A673 (cell line): ENCODE results near the gene SPEG. TPM values are rescaled to one million over a fixed set of nuclear protein-coding genes. Genes with fewer than 3 reads are reported as not detected.
A peak's percentile ranks its signal among the peaks of the same experiment; 100 is the strongest.

Source experiments
- BruUV-seq: library from RNA; stranded (reverse); fragments of 400-500 nt; replicated peaks from 2 replicates; lab custom pipeline; 2021; lab: Mats Ljungman, UMichigan
- CTCF ChIA-PET: fragments of 300-600 bp; sonication (Branson Sonifier 250); formaldehyde crosslinking; loops from one replicate; lab custom pipeline; 2022; ENCODE audit warnings: antibody characterized with exemption; lab: Charles Lee
- POLR2A ChIA-PET: fragments of 300-600 bp; sonication (Branson Sonifier 250); formaldehyde crosslinking; loops from one replicate; lab custom pipeline; 2022; ENCODE audit warnings: antibody characterized with exemption; ENCODE audit not compliant: low non-redundant PET; lab: Charles Lee
- DNase-seq: peaks from one replicate; pipeline ENCODE4 v3.0.0-alpha.2; 2015; ENCODE audit warnings: low spot score
- H3K27ac ChIP-seq: fragments of 200-600 bp; sonication (generic); 2 replicates; pipeline ENCODE4 v1.5.1; 2016; ENCODE audit warnings: mixed run types, low read depth, mild to moderate bottlenecking, mixed read lengths, antibody characterized with exemption, low read length; ENCODE audit not compliant: poor library complexity, severe bottlenecking
- H3K27me3 ChIP-seq: fragments of 200-600 bp; sonication (generic); replicated peaks from 2 replicates; pipeline ENCODE4 v1.6.1; 2017; ENCODE audit warnings: mixed run types, low read depth, mild to moderate bottlenecking, mixed read lengths, antibody characterized with exemption, low read length; ENCODE audit not compliant: insufficient read depth, poor library complexity
- H3K36me3 ChIP-seq: fragments of 200-600 bp; sonication (generic); 2 replicates; pipeline ENCODE4 v1.6.1; 2016; ENCODE audit warnings: mixed run types, mild to moderate bottlenecking, mixed read lengths, antibody characterized with exemption, low read length; ENCODE audit not compliant: insufficient read depth, poor library complexity, severe bottlenecking
- H3K4me1 ChIP-seq: fragments of 200-600 bp; sonication (generic); 2 replicates; pipeline ENCODE4 v1.6.1; 2017; ENCODE audit warnings: mixed run types, mild to moderate bottlenecking, mixed read lengths, antibody characterized with exemption, low read length; ENCODE audit not compliant: insufficient read depth, poor library complexity, severe bottlenecking
- H3K4me3 ChIP-seq: fragments of 200-600 bp; sonication (generic); 2 replicates; pipeline ENCODE4 v1.5.1; 2016; ENCODE audit warnings: low read depth, mixed run types, mild to moderate bottlenecking, mixed read lengths, low read length; ENCODE audit not compliant: poor library complexity, severe bottlenecking
- H3K9me3 ChIP-seq: fragments of 200-600 bp; sonication (generic); 2 replicates; pipeline ENCODE4 v1.6.1; 2016; ENCODE audit warnings: mixed run types, low read depth, mild to moderate bottlenecking, mixed read lengths, antibody characterized with exemption, low read length; ENCODE audit not compliant: poor library complexity, severe bottlenecking
- CTCF ChIP-seq: fragments of 300-800, 200-600 bp; sonication (generic); conservative IDR thresholded peaks from 2 replicates; pipeline ENCODE4 v1.5.1; 2017; ENCODE audit warnings: low read depth, mild to moderate bottlenecking, antibody characterized with exemption, low read length, moderate library complexity, mixed read lengths
- EZH2 ChIP-seq: fragments of 200-600 bp; sonication (generic); IDR thresholded peaks from 2 replicates; pipeline ENCODE4 v1.6.1; 2017; ENCODE audit warnings: borderline replicate concordance, low read depth, mild to moderate bottlenecking, mixed read lengths, antibody characterized with exemption, low read length; ENCODE audit not compliant: poor library complexity, severe bottlenecking
- intact Hi-C: fragments of 100-400 bp; cut with micrococcal nuclease; formaldehyde crosslinking; loops from one replicate; pipeline ENCODE4 v1.10.0; 2022; ENCODE audit not compliant: unreplicated experiment
- total RNA-seq: library from RNA; stranded (reverse); gene quantifications from 2 replicates; pipeline ENCODE4 v1.2.3, GENCODE V29; 2021

Gene SPEG
- total RNA-seq, 1 experiment from 2014 or later, result 8.4 TPM

DNA sequence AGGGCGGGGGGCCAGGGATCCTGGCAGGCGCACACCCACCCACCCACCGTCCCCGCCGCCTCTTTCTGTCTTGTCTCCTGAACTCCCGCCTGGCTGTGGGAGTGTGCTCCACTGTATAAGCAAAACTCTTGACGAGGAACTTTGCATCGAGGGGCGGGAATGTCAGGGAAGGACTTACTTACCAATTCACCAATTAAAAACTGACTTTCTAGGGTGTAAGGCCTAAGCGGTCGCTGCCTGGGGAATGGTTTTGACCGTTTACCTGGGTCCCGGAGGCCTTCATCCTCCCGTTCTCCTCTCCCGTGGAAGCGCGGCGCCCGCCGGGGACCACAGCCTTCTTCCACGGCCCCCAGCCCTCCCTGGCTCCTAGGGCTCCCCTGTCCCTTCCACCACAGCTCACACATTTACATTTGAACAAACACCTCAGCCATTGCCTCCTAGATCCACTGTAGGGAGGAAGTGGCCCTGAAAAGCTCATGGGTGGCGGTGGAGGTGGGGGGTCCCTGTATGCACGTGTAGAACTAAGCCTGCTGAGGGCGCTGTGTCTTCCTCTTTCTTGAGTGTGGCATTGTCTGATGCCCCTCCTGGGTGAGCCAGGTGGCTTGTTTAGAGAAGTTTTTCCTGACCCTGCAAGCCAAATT is 88.5 kb downstream of the SPEG start:
- POLR2A ChIA-PET, result interaction anchor here (0.7 kb wide), 1 partner anchor 19 kb away, joined by 4 read pairs; no protein-coding TSS in a partner anchor
- intact Hi-C loops, result loop anchor here (5.0 kb wide), 1 partner anchor 46 kb away; no protein-coding TSS in a partner anchor
- no peaks in the 10 kb centered on the region for H3K36me3 ChIP-seq
- H3K27me3 ChIP-seq, result no peaks in the 10 kb centered on the region
- H3K9me3 ChIP-seq, result no peaks in the 10 kb centered on the region
- peak overlapping the region; percentile 40 for H3K4me3 ChIP-seq
- CTCF ChIA-PET, result interaction anchor here (5.1 kb wide), 1 partner anchor 28 kb away, joined by 31 read pairs; a partner anchor contains a TSS
- BruUV-seq, result no TSS peak
- TF ChIP-seq CTCF (peak; percentile 24; the same call in 1 of the 2 replicates), EZH2 (no peak)
- peaks cover 29% of the 10 kb centered on the region for H3K4me1 ChIP-seq
- no peak overlapping the region for H3K27ac ChIP-seq
- peak; percentile 34 for DNase-seq

GRCh38 chr2:219524817-219525216 is 90.2 kb downstream of the SPEG start:
- Histone ChIP-seq H3K4me3 (no peak overlapping the region), H3K9me3 (no peaks in the 10 kb centered on the region), H3K27me3 (no peaks in the 10 kb centered on the region), H3K27ac (no peak overlapping the region), H3K4me1 (peaks cover 30% of the 10 kb centered on the region), H3K36me3 (no peaks in the 10 kb centered on the region)
- no peak for DNase-seq
- CTCF ChIA-PET, result interaction anchor here (5.1 kb wide), 1 partner anchor 30 kb away, joined by 31 read pairs; a partner anchor contains a TSS
- TF ChIP-seq CTCF (no peak), EZH2 (no peak)
- no TSS peak for BruUV-seq
- intact Hi-C loops, result loop anchor here (5.0 kb wide), 1 partner anchor 48 kb away; no protein-coding TSS in a partner anchor
- POLR2A ChIA-PET, result no interaction called here

DNA sequence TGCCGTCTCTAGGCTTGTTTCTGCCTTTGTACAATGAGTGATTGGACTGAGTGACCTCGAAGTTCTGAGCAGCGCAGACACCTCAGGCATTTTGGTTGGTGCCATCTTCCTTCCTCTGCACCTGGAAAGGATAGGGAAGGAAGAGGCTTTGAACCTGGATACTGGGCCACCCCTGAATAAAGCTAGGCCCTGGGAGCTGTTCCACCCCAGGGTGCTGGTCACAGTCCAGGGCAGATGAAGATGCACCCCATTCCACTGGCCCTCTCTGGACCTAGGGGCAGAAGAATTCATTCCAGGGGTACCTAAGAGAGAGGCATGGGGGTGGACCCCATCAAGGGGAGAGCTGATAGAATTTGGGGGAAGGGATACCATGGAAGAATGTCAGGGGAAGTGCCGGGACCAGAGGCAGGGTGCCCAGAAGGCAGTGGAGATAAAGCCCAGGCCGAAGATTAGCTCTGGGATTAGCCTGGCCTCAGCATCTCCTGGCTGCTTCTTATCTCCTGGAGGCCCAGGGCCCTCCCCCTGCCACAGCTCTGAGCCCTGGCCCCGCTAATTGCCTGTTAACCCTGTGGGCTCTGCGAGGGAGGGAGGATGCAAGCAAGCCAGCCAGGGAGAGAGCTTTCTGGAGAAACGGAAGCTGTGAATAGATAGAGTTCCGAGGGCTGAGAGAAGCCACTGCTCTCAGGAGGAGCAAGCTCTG is 91.0 kb downstream of the SPEG start:
- no peak overlapping the region for H3K27ac ChIP-seq
- TF ChIP-seq EZH2 (no peak), CTCF (no peak)
- DNase-seq, result no peak
- POLR2A ChIA-PET, result interaction anchor here (0.7 kb wide), 1 partner anchor 27 kb away, joined by 3 read pairs; no protein-coding TSS in a partner anchor
- no TSS peak for BruUV-seq
- CTCF ChIA-PET, result interaction anchor here (1.2 to 5.1 kb wide), 2 partner anchors 16 to 31 kb away, joined by 3 to 31 read pairs; a partner anchor contains a TSS
- no peak overlapping the region for H3K4me3 ChIP-seq
- no peaks in the 10 kb centered on the region for H3K36me3 ChIP-seq
- no peaks in the 10 kb centered on the region for H3K27me3 ChIP-seq
- H3K9me3 ChIP-seq, result no peaks in the 10 kb centered on the region
- intact Hi-C loops, result no loop called here
- peaks cover 25% of the 10 kb centered on the region for H3K4me1 ChIP-seq
